ENCODE measurements around the gene ZAR1L.

DNA sequence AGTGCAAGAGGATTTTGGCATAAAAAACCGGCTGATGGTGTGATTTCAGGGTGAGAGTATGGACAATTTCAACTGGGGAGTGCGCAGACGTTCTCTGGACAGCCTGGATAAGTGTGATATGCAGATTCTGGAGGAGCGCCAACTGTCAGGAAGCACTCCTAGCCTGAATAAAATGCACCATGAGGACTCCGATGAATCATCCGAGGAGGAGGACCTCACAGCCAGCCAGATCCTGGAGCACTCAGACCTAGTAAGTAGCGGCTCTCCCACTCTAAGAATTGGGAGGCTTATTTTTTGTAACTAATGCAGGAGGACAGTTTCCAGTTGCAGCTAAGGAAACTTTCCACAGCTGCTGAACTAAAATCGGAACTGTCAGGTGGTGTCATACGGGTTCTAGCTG is 53.6 kb downstream of the ZAR1L start:
- TF ChIP-seq CTCF (IDR thresholded peaks at IDR 0.05), result no peak
- no peak for TF ChIP-seq POLR2A (IDR thresholded peaks at IDR 0.05)
